Tibial nerve (tissue), 4 donors: Measurements from ENCODE around the gene FAM174C.
"Not testable (repeated sequence)": the region's sequence is repeated elsewhere in the genome, so short reads cannot be mapped to it uniquely, and the experiment has no call there.

ENCODE experiments used
- CTCF ChIP-seq, 5 experiments: fragments of 200-600 bp in 3 of 5; fragments of 450-650 bp in 2 of 5; sonication (generic) in 3 of 5; IDR thresholded peaks; one replicate each; pipeline ENCODE4 v1.5.1; 2016 to 2019; ENCODE audit warnings: antibody characterized with exemption in 5 of 5, mild to moderate bottlenecking in 3 of 5, moderate library complexity in 2 of 5
- EP300 ChIP-seq, 2 donors: sonication (generic); formaldehyde crosslinking; IDR thresholded peaks; one replicate each; pipeline ENCODE4 v1.6.1; 2017; ENCODE audit warnings: antibody characterized with exemption in 2 of 2, mild to moderate bottlenecking in 1 of 2
- POLR2A ChIP-seq, 2 donors: fragments of 450-650 bp; IDR thresholded peaks; one replicate each; pipeline ENCODE4 v1.6.1; 2017; ENCODE audit warnings: antibody characterized with exemption in 2 of 2, mild to moderate bottlenecking in 2 of 2, moderate library complexity in 2 of 2

- TF ChIP-seq CTCF, EP300, POLR2A (IDR thresholded peaks at IDR 0.05): not testable (repeated sequence)
Observed at GRCh38 chr19:1305354-1305753, 30.0 kb downstream of the FAM174C start.
